VCaP (cell line): ENCODE results near the gene KNOP1.

ENCODE experiments used
- H3K27ac ChIP-seq: fragments of 450-650 bp; 2 replicates; pipeline ENCODE4 v1.5.1; 2017
- CTCF ChIP-seq: fragments of 450-650 bp; conservative IDR thresholded peaks from 2 replicates; pipeline ENCODE4 v1.5.1; 2017; ENCODE audit warnings: mild to moderate bottlenecking, moderate library complexity

Gene KNOP1

GRCh38 chr16:19757762-19758595 is 40.0 kb upstream of the KNOP1 start:
- no peak overlapping the region for H3K27ac ChIP-seq

GRCh38 chr16:19757026-19757425 is 39.0 kb upstream of the KNOP1 start:
- no peak for TF ChIP-seq CTCF
- no peak overlapping the region for H3K27ac ChIP-seq

More at GRCh38 chr16:19757762-19758595, 40.0 kb upstream of the KNOP1 start:
- TF ChIP-seq CTCF = no peak

- no peak for TF ChIP-seq CTCF
- no peak overlapping the region for H3K27ac ChIP-seq
Measured at GRCh38 chr16:19755268-19755667, 37.2 kb upstream of the KNOP1 start.

GRCh38 chr16:19754644-19755036 is 36.6 kb upstream of the KNOP1 start:
- no peak overlapping the region for H3K27ac ChIP-seq
- TF ChIP-seq CTCF = no peak

GRCh38 chr16:19753815-19754643 is 36.0 kb upstream of the KNOP1 start:
- no peak overlapping the region for H3K27ac ChIP-seq
- TF ChIP-seq CTCF = no peak

- H3K27ac ChIP-seq = no peak overlapping the region
- TF ChIP-seq CTCF = no peak
Measured at GRCh38 chr16:19751478-19752385, 33.7 kb upstream of the KNOP1 start.
